ENCODE data around the gene GALR2. TPM values are rescaled to one million over a fixed set of nuclear protein-coding genes. Genes with fewer than 3 reads are reported as not detected.

GALR2 gene
- total and polyA plus RNA-seq, 2 experiments from 2014 or later: 0.18 TPM; not detected in 1

DNA sequence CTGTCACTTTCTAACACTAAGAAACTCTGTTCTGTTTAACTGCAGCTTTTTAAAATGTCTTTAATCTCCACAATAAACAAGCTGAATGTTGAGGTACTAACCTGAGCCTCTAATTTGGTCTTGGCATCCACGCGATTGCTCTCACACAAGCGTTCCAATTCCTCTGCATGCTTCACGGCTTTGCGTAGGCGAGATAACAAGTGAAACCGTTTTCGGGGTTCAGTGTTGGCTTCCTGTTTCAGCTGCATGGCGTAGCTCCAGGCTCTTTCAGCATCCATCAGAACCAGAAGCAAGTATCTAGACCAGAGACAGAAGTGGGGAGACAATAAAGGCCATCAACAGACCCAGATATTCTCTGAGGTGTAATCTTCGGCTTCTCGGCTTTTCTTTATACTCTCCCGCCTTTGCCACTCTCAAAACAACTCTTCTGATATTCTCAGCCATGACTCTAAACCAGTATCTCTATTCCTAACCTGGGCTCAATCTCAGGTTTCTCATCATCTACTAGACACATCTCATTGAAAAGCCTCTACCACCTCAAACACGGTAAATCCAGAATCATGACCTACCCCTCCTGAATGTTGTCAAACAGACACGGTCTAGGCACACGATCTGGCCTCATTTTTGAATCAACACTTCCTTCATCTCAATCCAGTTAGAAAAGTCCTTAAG lies 10.6 kb upstream of the GALR2 start:
- Histone ChIP-seq H3K4me1 (ENCODE audit: insufficient read depth) (no peaks in the 10 kb centered on the region), H3K4me3 (no peak overlapping the region), H3K27ac (no peak overlapping the region), H3K9me2 (ENCODE audit: insufficient read depth) (no peaks in the 10 kb centered on the region), H4K20me1 (ENCODE audit: insufficient read depth) (no peaks in the 10 kb centered on the region), H3K79me2 (ENCODE audit: insufficient read depth) (peaks cover 50% of the 10 kb centered on the region), H3K27me3 (replicated peaks; ENCODE audit: insufficient read depth) (no peaks in the 10 kb centered on the region), H3K9me3 (ENCODE audit: low read depth) (no peaks in the 10 kb centered on the region), H3K4me2 (ENCODE audit: unreplicated experiment) (no peak overlapping the region), H2AFZ (no peak overlapping the region), H3K9ac (no peak overlapping the region), H3K36me3 (ENCODE audit: low read depth) (peaks cover 71% of the 10 kb centered on the region), H3F3A (ENCODE audit: insufficient read depth) (0 out of 2 replicates have a peak, but pooled peaks cover 7% of the 10 kb centered on the region)
- in situ Hi-C loops (cut with MboI): no loop called here
- 90 to 93% methylated on average over 15 of the region's 15 CpGs for WGBS, 2 experiments (ENCODE audit: low coverage in 1 of 2, low lambda C conversion rate in 2 of 2, missing lambda C conversion rate in 2 of 2)
- TF ChIP-seq EZH2phosphoT487 (IDR thresholded peaks at IDR 0.05; ENCODE audit: insufficient read depth, low read depth) (no peak), EZH2 (IDR thresholded peaks at IDR 0.05; ENCODE audit: insufficient read depth, poor library complexity, severe bottlenecking) (no peak)
- no peak for DNase-seq

DNA sequence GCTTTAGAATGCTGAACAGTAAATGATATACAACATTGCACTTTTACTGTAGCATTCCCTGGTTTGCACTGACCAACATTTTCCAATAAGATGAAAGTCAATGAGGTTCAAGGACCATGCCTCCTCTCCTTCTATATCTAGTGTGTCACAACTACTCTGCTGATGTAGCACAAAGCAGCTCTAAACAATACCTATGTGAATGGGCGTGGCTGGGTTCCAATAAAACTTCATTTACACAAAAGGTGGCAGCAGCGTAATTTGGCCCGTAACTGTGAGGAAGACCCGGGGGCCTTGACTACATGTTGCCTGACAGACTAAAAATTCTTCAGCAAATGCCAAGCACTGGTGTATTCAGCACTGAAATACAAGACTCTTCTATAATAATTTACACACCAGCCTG lies 8.8 kb upstream of the GALR2 start:
- TF ChIP-seq EZH2 (IDR thresholded peaks at IDR 0.05; ENCODE audit: insufficient read depth, poor library complexity, severe bottlenecking) (no peak), EZH2phosphoT487 (IDR thresholded peaks at IDR 0.05; ENCODE audit: insufficient read depth, low read depth) (no peak)
- Histone ChIP-seq H3K4me1 (ENCODE audit: insufficient read depth) (peaks cover 5% of the 10 kb centered on the region), H3K9me2 (ENCODE audit: insufficient read depth) (no peaks in the 10 kb centered on the region), H3K9ac (no peak overlapping the region), H3K9me3 (ENCODE audit: low read depth) (no peaks in the 10 kb centered on the region), H3K36me3 (ENCODE audit: low read depth) (peaks cover 63% of the 10 kb centered on the region), H3K4me3 (no peak overlapping the region), H3K4me2 (ENCODE audit: unreplicated experiment) (no peak overlapping the region), H3K27ac (no peak overlapping the region), H3K79me2 (ENCODE audit: insufficient read depth) (peaks cover 67% of the 10 kb centered on the region), H4K20me1 (ENCODE audit: insufficient read depth) (no peaks in the 10 kb centered on the region; the same call in 1 of the 2 replicates), H3K27me3 (replicated peaks; ENCODE audit: insufficient read depth) (no peaks in the 10 kb centered on the region), H2AFZ (no peak overlapping the region), H3F3A (ENCODE audit: insufficient read depth) (0 out of 2 replicates have a peak, but pooled peaks cover 7% of the 10 kb centered on the region)
- in situ Hi-C loops (cut with MboI): no loop called here
- 90 to 94% methylated on average over 4 of the region's 4 CpGs for WGBS, 2 experiments (ENCODE audit: low coverage in 1 of 2, low lambda C conversion rate in 2 of 2, missing lambda C conversion rate in 2 of 2)
- DNase-seq: no peak

DNA sequence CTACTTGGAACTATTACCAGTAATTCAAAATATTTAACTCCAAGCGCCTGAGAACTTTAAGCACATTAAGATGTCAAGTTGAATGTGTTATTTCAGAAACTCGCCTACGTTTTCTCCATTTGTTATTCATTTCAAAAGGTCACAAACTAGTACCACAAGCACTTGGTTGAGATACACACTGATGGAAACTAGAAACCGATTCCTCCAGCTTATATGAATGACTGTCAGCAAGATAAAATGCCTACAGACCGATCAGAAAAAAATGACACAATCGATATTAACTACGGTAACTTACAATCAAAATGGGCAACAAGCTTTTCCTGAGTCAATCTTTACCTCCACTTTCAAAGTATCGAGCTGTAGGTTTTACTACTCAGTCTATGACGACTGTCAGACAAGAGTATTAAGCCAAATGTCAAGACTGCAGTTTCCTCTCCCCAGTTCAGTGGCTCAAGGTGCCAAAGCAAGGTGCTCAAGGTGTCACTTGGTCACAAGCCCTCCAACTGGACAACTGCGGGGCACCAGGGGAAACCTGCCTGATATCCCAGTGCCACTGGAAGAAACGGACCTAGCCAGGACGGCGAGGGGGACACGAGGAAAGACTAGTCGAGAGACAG lies 2.9 kb upstream of the GALR2 start:
- H3K9me2 ChIP-seq (ENCODE audit: insufficient read depth): no peaks in the 10 kb centered on the region
- peaks cover 17% of the 10 kb centered on the region; the same call in 1 of the 2 replicates for H3K36me3 ChIP-seq (ENCODE audit: low read depth)
- H3F3A ChIP-seq (ENCODE audit: insufficient read depth): no peaks in the 10 kb centered on the region
- peak overlapping the region; percentile 96 for H3K9ac ChIP-seq
- peak overlapping the region; percentile 95 for H3K4me3 ChIP-seq
- H2AFZ ChIP-seq: peak overlapping the region; percentile 83
- peak overlapping the region; percentile 57 for H3K27ac ChIP-seq
- in situ Hi-C loops (cut with MboI): no loop called here
- H3K4me2 ChIP-seq (ENCODE audit: unreplicated experiment): peak overlapping the region; percentile 98
- H3K9me3 ChIP-seq (ENCODE audit: low read depth): no peaks in the 10 kb centered on the region
- 1 to 2% methylated on average over 15 of the region's 15 CpGs for WGBS, 2 experiments (ENCODE audit: low coverage in 1 of 2, low lambda C conversion rate in 2 of 2, missing lambda C conversion rate in 2 of 2)
- H3K79me2 ChIP-seq (ENCODE audit: insufficient read depth): peaks cover 62% of the 10 kb centered on the region
- no peak for DNase-seq
- no peaks in the 10 kb centered on the region; the same call in 1 of the 2 replicates for H4K20me1 ChIP-seq (ENCODE audit: insufficient read depth)
- TF ChIP-seq EZH2phosphoT487 (IDR thresholded peaks at IDR 0.05; ENCODE audit: insufficient read depth, low read depth) (no peak), EZH2 (IDR thresholded peaks at IDR 0.05; ENCODE audit: insufficient read depth, poor library complexity, severe bottlenecking) (no peak)
- H3K27me3 ChIP-seq (replicated peaks; ENCODE audit: insufficient read depth): peaks cover 32% of the 10 kb centered on the region
- peaks cover 11% of the 10 kb centered on the region for H3K4me1 ChIP-seq (ENCODE audit: insufficient read depth)

DNA sequence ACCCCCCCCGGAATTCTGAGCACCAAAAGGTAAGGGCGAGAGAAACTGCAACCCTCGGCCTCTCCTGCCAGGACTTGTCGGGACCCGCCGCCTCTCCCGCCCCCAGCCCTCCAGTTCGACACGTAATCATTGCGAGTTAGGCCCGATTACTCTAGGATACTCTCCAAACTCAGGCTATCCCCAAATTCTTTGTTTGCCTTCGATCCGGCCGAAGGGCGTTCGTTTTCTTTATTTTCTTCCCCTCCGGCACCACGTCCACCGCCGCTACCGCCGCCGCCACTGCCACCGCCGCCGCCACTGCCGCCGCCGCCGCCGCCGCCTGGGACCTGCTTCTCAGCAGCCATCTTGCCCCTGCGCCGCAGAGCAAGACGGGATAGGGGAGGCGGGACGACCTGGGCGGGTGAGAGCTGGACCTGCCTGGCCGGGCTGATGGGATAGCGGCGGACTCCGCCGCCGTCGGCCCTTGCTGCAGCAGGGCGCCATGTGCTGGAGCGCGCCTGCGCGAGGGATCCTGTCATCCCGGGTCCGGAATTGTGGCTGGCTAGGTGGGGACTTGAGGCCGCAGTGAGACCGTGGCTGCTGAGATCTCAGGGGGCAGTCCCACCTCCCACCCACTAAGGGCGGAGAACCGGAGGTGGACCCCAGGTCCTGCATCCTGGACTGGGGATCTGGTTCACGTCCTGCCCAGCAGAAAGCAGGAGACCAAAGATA lies 2.3 kb upstream of the GALR2 start, which contains the start of gene SRP68:
SRP68 (minus strand) TSS at position 370 of the 711 bp plus-strand sequence; CDS start at position 344, 26 bp downstream.
- TF ChIP-seq EZH2 (IDR thresholded peaks at IDR 0.05; ENCODE audit: insufficient read depth, poor library complexity, severe bottlenecking): no peak
- TF ChIP-seq EZH2phosphoT487 (IDR thresholded peaks at IDR 0.05; ENCODE audit: insufficient read depth, low read depth): no peak
- H3K27ac ChIP-seq: peak within 1 kb of the TSS; percentile 57
- in situ Hi-C loops (cut with MboI): no loop called here
- DNase-seq: peak; percentile 96
- peak within 1 kb of the TSS; percentile 95 for H3K4me3 ChIP-seq
- peaks cover 11% of the 10 kb centered on the region; the same call in 1 of the 2 replicates for H3K36me3 ChIP-seq (ENCODE audit: low read depth)
- H4K20me1 ChIP-seq (ENCODE audit: insufficient read depth): no peaks in the 10 kb centered on the region; the same call in 1 of the 2 replicates
- H3K4me2 ChIP-seq (ENCODE audit: unreplicated experiment): peak within 1 kb of the TSS; percentile 98
- no peaks in the 10 kb centered on the region for H3K9me2 ChIP-seq (ENCODE audit: insufficient read depth)
- H3K4me1 ChIP-seq (ENCODE audit: insufficient read depth): peaks cover 11% of the 10 kb centered on the region
- WGBS, 2 experiments (ENCODE audit: low coverage in 1 of 2, low lambda C conversion rate in 2 of 2, missing lambda C conversion rate in 2 of 2): 1 to 3% methylated on average over 46 to 57 of the region's 57 CpGs
- no peaks in the 10 kb centered on the region for H3F3A ChIP-seq (ENCODE audit: insufficient read depth)
- peaks cover 56% of the 10 kb centered on the region for H3K79me2 ChIP-seq (ENCODE audit: insufficient read depth)
- no peaks in the 10 kb centered on the region for H3K9me3 ChIP-seq (ENCODE audit: low read depth)
- peaks cover 38% of the 10 kb centered on the region for H3K27me3 ChIP-seq (replicated peaks; ENCODE audit: insufficient read depth)
- H2AFZ ChIP-seq: peak within 1 kb of the TSS; percentile 83
- H3K9ac ChIP-seq: peak within 1 kb of the TSS; percentile 96
